HEK293T (cell line): Measurements from ENCODE around the gene TRNP1.

ENCODE experiments used
- CTBP1 ChIP-seq: fragments of 450-650 bp; IDR thresholded peaks from 2 replicates; pipeline ENCODE4 v1.6.1; 2016; ENCODE audit warnings: borderline replicate concordance
- LEF1 ChIP-seq: fragments of 450-650 bp; IDR thresholded peaks from 2 replicates; pipeline ENCODE4 v1.6.1; 2017; ENCODE audit warnings: mild to moderate bottlenecking, borderline replicate concordance
- ZNF384 ChIP-seq: fragments of 450-650 bp; IDR thresholded peaks from 2 replicates; pipeline ENCODE4 v1.6.1; 2016

DNA sequence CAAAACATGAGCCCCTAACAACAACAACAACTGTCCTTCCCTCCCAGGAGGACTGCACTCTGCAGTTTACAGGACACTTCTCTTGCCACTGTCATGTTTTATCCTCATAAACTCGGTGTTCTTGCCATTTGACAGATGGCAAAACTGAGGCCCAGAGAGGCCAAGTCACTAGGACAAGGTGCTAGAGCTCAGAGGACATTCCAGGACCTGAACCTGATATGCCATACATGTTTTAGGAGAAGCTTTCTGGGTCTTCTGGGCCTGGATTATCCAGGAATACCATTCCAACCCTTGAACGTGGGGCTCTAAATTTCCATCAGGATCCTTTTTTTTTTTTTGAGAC, 38.6 kb downstream of the TRNP1 start:
- no peak for TF ChIP-seq ZNF384
- TF ChIP-seq CTBP1: no peak
- TF ChIP-seq LEF1: no peak
